SK-N-SH (cell line): ENCODE data around the gene CBX8. TPM values are rescaled to one million over a fixed set of nuclear protein-coding genes. Genes with fewer than 3 reads are reported as not detected.

ENCODE experiments used
- CTCF ChIA-PET: fragments of 300-600, 350-600 bp; formaldehyde crosslinking; extraction: SDS; loops from one replicate; lab custom pipeline; 2021; lab: Yijun Ruan, JAX
- POLR2A ChIA-PET: fragments of 350-600 bp; sonication (Branson Sonifier 250); formaldehyde crosslinking; extraction: SDS; loops from one replicate; lab custom pipeline; 2020; ENCODE audit warnings: antibody characterized with exemption, inconsistent platforms; lab: Yijun Ruan, JAX
- DNase-seq: peaks from one replicate; pipeline ENCODE4 v3.0.0; 2012
- H2AFZ ChIP-seq: fragments of 200-600 bp; sonication (generic); 2 replicates; pipeline ENCODE4 v1.8.1; 2016; ENCODE audit warnings: antibody characterized with exemption, mild to moderate bottlenecking, low read depth
- H3F3A ChIP-seq: fragments of 200-600 bp; sonication (generic); replicated peaks from 2 replicates; pipeline ENCODE3; 2016; ENCODE audit warnings: antibody characterized with exemption, mild to moderate bottlenecking; ENCODE audit not compliant: insufficient read depth
- H3K27ac ChIP-seq, 2 experiments: fragments of 200-500 bp in 1 of 2; fragments of 200-600 bp in 1 of 2; sonication (Bioruptor generic) in 1 of 2; sonication (generic), shearing (Covaris generic) in 1 of 2; 2 replicates each; pipeline versions ENCODE4 v1.5.1 to v1.6.1; 2014 to 2016; ENCODE audit warnings: low read depth in 2 of 2, inconsistent platforms in 1 of 2, low read length in 1 of 2, mild to moderate bottlenecking in 1 of 2, mixed read lengths in 1 of 2
- H3K27me3 ChIP-seq: fragments of 200-600 bp; sonication (generic), shearing (Covaris generic); 2 replicates; pipeline ENCODE4 v1.6.1; 2016; ENCODE audit warnings: mixed run types; ENCODE audit not compliant: insufficient read depth
- H3K36me3 ChIP-seq, 2 experiments: fragments of 200-500 bp in 1 of 2; fragments of 200-600 bp in 1 of 2; sonication (Bioruptor generic) in 1 of 2; sonication (generic) in 1 of 2; replicated peaks in 1 of 2; 2 replicates each; pipeline versions ENCODE3 to v1.5.1; 2014 to 2016; ENCODE audit warnings: low read length in 1 of 2, mild to moderate bottlenecking in 1 of 2; ENCODE audit not compliant: insufficient read depth in 2 of 2, control insufficient read depth in 1 of 2
- H3K4me1 ChIP-seq, 2 experiments: fragments of 200-500 bp in 1 of 2; fragments of 200-600 bp in 1 of 2; sonication (Bioruptor generic) in 1 of 2; sonication (generic), shearing (Covaris generic) in 1 of 2; 2 replicates each; pipeline versions ENCODE4 v1.5.1 to v1.6.1; 2014 to 2016; ENCODE audit warnings: low read depth in 1 of 2, low read length in 1 of 2, mixed run types in 1 of 2; ENCODE audit not compliant: insufficient read depth in 2 of 2, control insufficient read depth in 1 of 2
- H3K4me2 ChIP-seq: fragments of 200-600 bp; sonication (generic), shearing (Covaris generic); 2 replicates; pipeline ENCODE4 v1.6.1; 2017; ENCODE audit warnings: mixed run types
- H3K4me3 ChIP-seq, 2 experiments: fragments of 200-500 bp in 1 of 2; fragments of 200-600 bp in 1 of 2; sonication (Bioruptor generic) in 1 of 2; sonication (generic), shearing (Covaris generic) in 1 of 2; 2 replicates each; pipeline versions ENCODE4 v1.5.1 to v1.8.1; 2014 to 2016; ENCODE audit warnings: low read depth in 2 of 2, inconsistent platforms in 1 of 2, low read length in 1 of 2, mild to moderate bottlenecking in 1 of 2, mixed read lengths in 1 of 2, moderate library complexity in 1 of 2
- H3K79me2 ChIP-seq: fragments of 200-600 bp; sonication (generic); 2 replicates; pipeline ENCODE4 v1.8.1; 2017; ENCODE audit warnings: mild to moderate bottlenecking; ENCODE audit not compliant: insufficient read depth
- H3K9ac ChIP-seq: fragments of 200-600 bp; sonication (generic); 2 replicates; pipeline ENCODE4 v1.6.1; 2017; ENCODE audit warnings: mixed run types
- H3K9me2 ChIP-seq: fragments of 200-600 bp; sonication (generic); 2 replicates; pipeline ENCODE4 v1.6.1; 2017; ENCODE audit warnings: mixed run types
- H3K9me3 ChIP-seq: fragments of 200-600 bp; sonication (generic); 2 replicates; pipeline ENCODE4 v1.6.1; 2017; ENCODE audit warnings: mixed run types, mild to moderate bottlenecking, moderate library complexity
- H4K20me1 ChIP-seq: fragments of 200-600 bp; sonication (generic); 2 replicates; pipeline ENCODE4 v1.6.1; 2017; ENCODE audit warnings: mild to moderate bottlenecking, mixed run types; ENCODE audit not compliant: insufficient read depth
- EZH2phosphoT487 ChIP-seq: fragments of 200-600 bp; sonication (generic); IDR thresholded peaks from 2 replicates; pipeline ENCODE4 v1.6.1; 2017; ENCODE audit warnings: low read depth, mixed run types, mild to moderate bottlenecking, antibody characterized with exemption, moderate library complexity, borderline replicate concordance
- MXI1 ChIP-seq: IDR thresholded peaks from 2 replicates; pipeline ENCODE4 v1.6.1; 2012; ENCODE audit warnings: mild to moderate bottlenecking, low read depth, low read length, improper control_type of control experiment
- RFX5 ChIP-seq: IDR thresholded peaks from 2 replicates; pipeline ENCODE4 v1.6.1; 2012; ENCODE audit warnings: mild to moderate bottlenecking, improper control_type of control experiment, low read length
- RXRA ChIP-seq: IDR thresholded peaks from 2 replicates; pipeline ENCODE4 v1.4.0; 2012; ENCODE audit warnings: low read depth, mild to moderate bottlenecking, borderline replicate concordance
- TEAD4 ChIP-seq: IDR thresholded peaks from 2 replicates; pipeline ENCODE4 v1.4.0; 2012; ENCODE audit warnings: mild to moderate bottlenecking, borderline replicate concordance; ENCODE audit not compliant: insufficient read depth
- YY1 ChIP-seq: IDR thresholded peaks from 2 replicates; pipeline ENCODE4 v1.4.0; 2012; ENCODE audit warnings: low read depth, mild to moderate bottlenecking
- WGBS: methylation state at CpG from one replicate; pipeline ENCODE4 v1.1.6; 2017; ENCODE audit warnings: low lambda C conversion rate; 5-methylcytosine and 5-hydroxymethylcytosine counted together
- polyA plus RNA-seq, 3 experiments: library from polyadenylated mRNA; depleted of rRNA; stranded (reverse); fragments of >200 nt; gene quantifications; 2 replicates each; pipeline ENCODE4 v1.2.3, GENCODE V29; 2012
- TF ChIP-seq, protein P1 (sequence below): fragments of 200-600 bp; sonication (generic); IDR thresholded peaks from 2 replicates; pipeline ENCODE4 v1.6.1; 2017; ENCODE audit warnings: antibody characterized with exemption, mild to moderate bottlenecking, moderate library complexity
- TF ChIP-seq, protein P2 (sequence below): IDR thresholded peaks from 2 replicates; pipeline ENCODE4 v1.6.1; 2012; ENCODE audit warnings: mild to moderate bottlenecking, low read depth, low read length, moderate library complexity

Gene CBX8
- polyA plus RNA-seq, 1 of the 3 experiments (the other 2 are of a cell fraction): 2.9 TPM

GRCh38 chr17:79843474-79843815, 46.6 kb upstream of the CBX8 start:
- TF ChIP-seq EZH2phosphoT487 (0 out of 2 replicates have a peak, but pooled peaks have one; percentile 63), RXRA (no peak), RFX5 (no peak), YY1 (no peak)
- TF ChIP-seq, protein P1, sequence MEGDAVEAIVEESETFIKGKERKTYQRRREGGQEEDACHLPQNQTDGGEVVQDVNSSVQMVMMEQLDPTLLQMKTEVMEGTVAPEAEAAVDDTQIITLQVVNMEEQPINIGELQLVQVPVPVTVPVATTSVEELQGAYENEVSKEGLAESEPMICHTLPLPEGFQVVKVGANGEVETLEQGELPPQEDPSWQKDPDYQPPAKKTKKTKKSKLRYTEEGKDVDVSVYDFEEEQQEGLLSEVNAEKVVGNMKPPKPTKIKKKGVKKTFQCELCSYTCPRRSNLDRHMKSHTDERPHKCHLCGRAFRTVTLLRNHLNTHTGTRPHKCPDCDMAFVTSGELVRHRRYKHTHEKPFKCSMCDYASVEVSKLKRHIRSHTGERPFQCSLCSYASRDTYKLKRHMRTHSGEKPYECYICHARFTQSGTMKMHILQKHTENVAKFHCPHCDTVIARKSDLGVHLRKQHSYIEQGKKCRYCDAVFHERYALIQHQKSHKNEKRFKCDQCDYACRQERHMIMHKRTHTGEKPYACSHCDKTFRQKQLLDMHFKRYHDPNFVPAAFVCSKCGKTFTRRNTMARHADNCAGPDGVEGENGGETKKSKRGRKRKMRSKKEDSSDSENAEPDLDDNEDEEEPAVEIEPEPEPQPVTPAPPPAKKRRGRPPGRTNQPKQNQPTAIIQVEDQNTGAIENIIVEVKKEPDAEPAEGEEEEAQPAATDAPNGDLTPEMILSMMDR: no peak
- TF ChIP-seq, protein P2, sequence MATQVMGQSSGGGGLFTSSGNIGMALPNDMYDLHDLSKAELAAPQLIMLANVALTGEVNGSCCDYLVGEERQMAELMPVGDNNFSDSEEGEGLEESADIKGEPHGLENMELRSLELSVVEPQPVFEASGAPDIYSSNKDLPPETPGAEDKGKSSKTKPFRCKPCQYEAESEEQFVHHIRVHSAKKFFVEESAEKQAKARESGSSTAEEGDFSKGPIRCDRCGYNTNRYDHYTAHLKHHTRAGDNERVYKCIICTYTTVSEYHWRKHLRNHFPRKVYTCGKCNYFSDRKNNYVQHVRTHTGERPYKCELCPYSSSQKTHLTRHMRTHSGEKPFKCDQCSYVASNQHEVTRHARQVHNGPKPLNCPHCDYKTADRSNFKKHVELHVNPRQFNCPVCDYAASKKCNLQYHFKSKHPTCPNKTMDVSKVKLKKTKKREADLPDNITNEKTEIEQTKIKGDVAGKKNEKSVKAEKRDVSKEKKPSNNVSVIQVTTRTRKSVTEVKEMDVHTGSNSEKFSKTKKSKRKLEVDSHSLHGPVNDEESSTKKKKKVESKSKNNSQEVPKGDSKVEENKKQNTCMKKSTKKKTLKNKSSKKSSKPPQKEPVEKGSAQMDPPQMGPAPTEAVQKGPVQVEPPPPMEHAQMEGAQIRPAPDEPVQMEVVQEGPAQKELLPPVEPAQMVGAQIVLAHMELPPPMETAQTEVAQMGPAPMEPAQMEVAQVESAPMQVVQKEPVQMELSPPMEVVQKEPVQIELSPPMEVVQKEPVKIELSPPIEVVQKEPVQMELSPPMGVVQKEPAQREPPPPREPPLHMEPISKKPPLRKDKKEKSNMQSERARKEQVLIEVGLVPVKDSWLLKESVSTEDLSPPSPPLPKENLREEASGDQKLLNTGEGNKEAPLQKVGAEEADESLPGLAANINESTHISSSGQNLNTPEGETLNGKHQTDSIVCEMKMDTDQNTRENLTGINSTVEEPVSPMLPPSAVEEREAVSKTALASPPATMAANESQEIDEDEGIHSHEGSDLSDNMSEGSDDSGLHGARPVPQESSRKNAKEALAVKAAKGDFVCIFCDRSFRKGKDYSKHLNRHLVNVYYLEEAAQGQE: no peak
- peak overlapping the region; percentile 53 to 61 for H3K4me3 ChIP-seq
- peak overlapping the region; percentile 71 for H3K9ac ChIP-seq
- H3K9me2 ChIP-seq: no peaks in the 10 kb centered on the region
- no peak overlapping the region; a peak in 1 of 4 replicates for H3K27ac ChIP-seq
- no peaks in the 10 kb centered on the region for H3K36me3 ChIP-seq
- DNase-seq: no peak
- peaks cover 27% of the 10 kb centered on the region for H3F3A ChIP-seq
- peaks cover 11 to 58% of the 10 kb centered on the region in 2 experiments; a peak in 3 of 4 replicates for H3K4me1 ChIP-seq
- ChIA-PET POLR2A (interaction anchor here (0.7 to 6.1 kb wide), 3 partner anchors 22 to 47 kb away, joined by 3 to 93 read pairs (median 3); no protein-coding TSS in a partner anchor), CTCF (interaction anchor here (0.6 to 13.1 kb wide), 16 partner anchors 8 to 516 kb away, joined by 3 to 274 read pairs (median 28); partner anchors contain the start of gene CBX8)
- H3K27me3 ChIP-seq: peaks cover 39% of the 10 kb centered on the region
- peak overlapping the region; percentile 70; the same call in 1 of the 2 replicates for H2AFZ ChIP-seq
- WGBS: 17% methylated on average over 26 of the region's 39 CpGs
- no peaks in the 10 kb centered on the region for H3K79me2 ChIP-seq
- H3K4me2 ChIP-seq: peak overlapping the region; percentile 96
- H4K20me1 ChIP-seq: no peaks in the 10 kb centered on the region
- H3K9me3 ChIP-seq: no peaks in the 10 kb centered on the region

GRCh38 chr17:79842656-79843473, 46.0 kb upstream of the CBX8 start:
- peaks cover 5% of the 10 kb centered on the region for H3K79me2 ChIP-seq
- H4K20me1 ChIP-seq: peaks cover 5% of the 10 kb centered on the region
- peak; percentile 81 for DNase-seq
- CTCF ChIA-PET: interaction anchor here (0.6 to 13.1 kb wide), 18 partner anchors 7 to 181 kb away, joined by 3 to 274 read pairs (median 28); no protein-coding TSS in a partner anchor
- peaks cover 33% of the 10 kb centered on the region for H3F3A ChIP-seq
- peak; percentile 82; the same call in 1 of the 2 replicates for TF ChIP-seq EZH2phosphoT487
- TF ChIP-seq, protein P2: no peak
- TF ChIP-seq TEAD4: no peak
- TF ChIP-seq MXI1: no peak
- peak overlapping the region; percentile 70; the same call in 1 of the 2 replicates for H2AFZ ChIP-seq
- H3K4me2 ChIP-seq: peak overlapping the region; percentile 96
- WGBS: 20% methylated on average over 66 of the region's 66 CpGs
- H3K9ac ChIP-seq: no peak overlapping the region
- H3K4me3 ChIP-seq: peak overlapping the region; percentile 53 to 61; a peak in 3 of 4 replicates
- no peak overlapping the region for H3K27ac ChIP-seq
- no peaks in the 10 kb centered on the region for H3K36me3 ChIP-seq
- no peaks in the 10 kb centered on the region for H3K9me3 ChIP-seq
- POLR2A ChIA-PET: interaction anchor here (1.6 to 6.1 kb wide), 2 partner anchors 32 to 47 kb away, joined by 5 to 93 read pairs; no protein-coding TSS in a partner anchor
- peaks cover 39% of the 10 kb centered on the region for H3K27me3 ChIP-seq
- peaks cover 11 to 55% of the 10 kb centered on the region in 2 experiments for H3K4me1 ChIP-seq
- no peaks in the 10 kb centered on the region for H3K9me2 ChIP-seq
